ENCODE measurements around the gene DNAH2. TPM values are rescaled to one million over a fixed set of nuclear protein-coding genes. Genes with fewer than 3 reads are reported as not detected.

The DNAH2 gene
- total and polyA plus RNA-seq, 2 of the 8 experiments (the other 6 are each of a cell fraction or from before 2014, with no cell fraction given): 0.13 to 0.18 TPM

- ChIA-PET POLR2A (ENCODE audit: partially characterized antibody) (interaction anchor here (0.6 to 11.4 kb wide), 21 partner anchors 8 to 1314 kb away, joined by 3 to 186 read pairs (median 5); partner anchors contain the start of genes ATP1B2, CNTROB, DNAH2 and SAT2), CTCF (ENCODE audit: partially characterized antibody) (interaction anchor here (0.6 to 9.2 kb wide), 15 partner anchors 8 to 292 kb away, joined by 3 to 85 read pairs (median 4); partner anchors contain the start of genes DNAH2, SOX15, TP53 and WRAP53)
- TF ChIP-seq CBX8 (IDR thresholded peaks at IDR 0.05; ENCODE audit: borderline replicate concordance, low read depth, low read length) (no peak), ATF2 (IDR thresholded peaks at IDR 0.05; ENCODE audit: low read length) (no peak), SP2 (IDR thresholded peaks at IDR 0.05; ENCODE audit: low read length) (no peak), SAP30 (IDR thresholded peaks at IDR 0.05; ENCODE audit: insufficient read depth, insufficient replicate concordance, low read length) (peak; percentile 62), HDAC6 (IDR thresholded peaks at IDR 0.05; ENCODE audit: low read depth, low read length) (no peak), JUND (IDR thresholded peaks at IDR 0.05; ENCODE audit: low read length) (no peak), CBX5 (IDR thresholded peaks at IDR 0.05; ENCODE audit: low read depth, low read length) (no peak)
Measured at GRCh38 chr17:7703584-7704479, 13.7 kb upstream of the DNAH2 start.

More at GRCh38 chr17:7703584-7704479, 13.7 kb upstream of the DNAH2 start:
- Histone ChIP-seq H3K4me1 (replicated peaks in 1 of 4; ENCODE audit: control insufficient read depth in 3 of 4, insufficient read depth in 4 of 4, low read length in 3 of 4) (peaks cover 2 to 19% (median 16%) of the 10 kb centered on the region in 4 experiments), H4K91ac (replicated peaks; ENCODE audit: insufficient read length, low read length) (no peak overlapping the region), H2BK20ac (ENCODE audit: low read length) (no peak overlapping the region), H3K14ac (ENCODE audit: insufficient read length) (no peak overlapping the region), H3K4ac (replicated peaks; ENCODE audit: insufficient read length, low read depth, low read length) (no peak overlapping the region), H3K9ac (replicated peaks in 1 of 4; ENCODE audit: extremely low read depth in 1 of 4, low read depth in 3 of 4, low read length in 3 of 4) (peak overlapping the region in 2 of 4 experiments; percentile 1 to 41; a peak in 4 of 7 replicates), H4K5ac (ENCODE audit: insufficient read length, low read depth, low read length) (no peak overlapping the region), H2BK15ac (ENCODE audit: low read length) (no peak overlapping the region), H2BK120ac (replicated peaks; ENCODE audit: low read depth, low read length) (no peak overlapping the region), H4K20me1 (replicated peaks in 1 of 2; ENCODE audit: control insufficient read depth in 1 of 2, insufficient read depth in 2 of 2, low read length in 2 of 2) (peaks cover 2 to 7% of the 10 kb centered on the region in 2 experiments), H2BK12ac (ENCODE audit: low read depth, low read length) (peak overlapping the region; percentile 60; the same call in 1 of the 2 replicates), H3K27ac (ENCODE audit: low read depth, low read length) (peak overlapping the region; percentile 80; the same call in 1 of the 2 replicates), H2BK5ac (ENCODE audit: low read depth, low read length) (no peak overlapping the region; the same call in none of the 2 replicates), H3K79me2 (ENCODE audit: control insufficient read depth in 1 of 2, insufficient read depth in 2 of 2, low read length in 2 of 2) (no peaks in the 10 kb centered on the region), H2AFZ (ENCODE audit: low read length) (no peak overlapping the region), H3K27me3 (replicated peaks in 1 of 4; ENCODE audit: control insufficient read depth in 3 of 4, extremely low read depth in 1 of 4, insufficient read depth in 3 of 4, low read length in 3 of 4) (peaks cover 0 to 3% (median 1%) of the 10 kb centered on the region in 4 experiments; a peak in 2 of 7 replicates), H4K8ac (ENCODE audit: extremely low read depth, insufficient read depth, low read length) (no peak overlapping the region), H3K36me3 (ENCODE audit: control insufficient read depth in 2 of 4, insufficient read depth in 4 of 4, low read length in 3 of 4) (peaks cover 0 to 5% (median 2%) of the 10 kb centered on the region in 4 experiments; a peak in 3 of 8 replicates), H3K79me1 (ENCODE audit: low read depth, low read length) (no peaks in the 10 kb centered on the region; the same call in 1 of the 2 replicates), H3K23me2 (ENCODE audit: low read depth, low read length) (peaks cover 19% of the 10 kb centered on the region; the same call in 1 of the 2 replicates), H3K18ac (ENCODE audit: extremely low read depth, low read length) (no peak overlapping the region), H3K23ac (ENCODE audit: insufficient read length) (no peak overlapping the region), H3K9me3 (ENCODE audit: insufficient read depth in 2 of 2, low read depth in 1 of 2, low read length in 1 of 2) (no peaks in the 10 kb centered on the region), H2AK5ac (ENCODE audit: low read depth, low read length) (no peak overlapping the region; the same call in 1 of the 2 replicates), H3K56ac (replicated peaks; ENCODE audit: insufficient read length, low read depth, low read length) (no peak overlapping the region), H3K4me3 (ENCODE audit: extremely low read depth in 1 of 4, insufficient read depth in 2 of 4, low read depth in 3 of 4, low read length in 4 of 4) (peak overlapping the region; percentile 56 to 86 (median 66); a peak in 5 of 8 replicates), H3K4me2 (ENCODE audit: insufficient read depth in 1 of 2, low read depth in 2 of 2, low read length in 2 of 2) (peak overlapping the region; percentile 82 to 90)
- FAIRE-seq: peak; percentile 57
- peak; percentile 61 to 77 for DNase-seq (ENCODE audit: low read depth in 1 of 2, low spot score in 2 of 2)
- WGBS, 2 experiments (ENCODE audit: extremely low coverage in 1 of 2, insufficient coverage in 1 of 2, insufficient read length in 1 of 2, insufficient replicate concordance in 2 of 2, low coverage in 1 of 2, low lambda C conversion rate in 2 of 2, missing lambda C conversion rate in 1 of 2): 10% methylated on average over 21 of the region's 24 CpGs; no CpG with 5 or more reads in 1 of the 2 experiments
